Activated gamma-delta T cell treated with Interleukin-2 at 50 U/mL for 16 hours (primary cell): ENCODE results near the gene PML.
A peak's percentile ranks its signal among the peaks of the same experiment; 100 is the strongest.
"Not testable (repeated sequence)": the region's sequence is repeated elsewhere in the genome, so short reads cannot be mapped to it uniquely, and the experiment has no call there.

Experiments
- DNase-seq: peaks from one replicate; pipeline ENCODE4 v3.0.0-alpha.2; 2020

Gene PML

GRCh38 chr15:73957785-73958184 lies 36.7 kb upstream of the PML start:
- DNase-seq: no peak

- peak; percentile 23 for DNase-seq
These were observed 35.4 kb upstream of the PML start for GRCh38 chr15:73959012-73959581.

DNA sequence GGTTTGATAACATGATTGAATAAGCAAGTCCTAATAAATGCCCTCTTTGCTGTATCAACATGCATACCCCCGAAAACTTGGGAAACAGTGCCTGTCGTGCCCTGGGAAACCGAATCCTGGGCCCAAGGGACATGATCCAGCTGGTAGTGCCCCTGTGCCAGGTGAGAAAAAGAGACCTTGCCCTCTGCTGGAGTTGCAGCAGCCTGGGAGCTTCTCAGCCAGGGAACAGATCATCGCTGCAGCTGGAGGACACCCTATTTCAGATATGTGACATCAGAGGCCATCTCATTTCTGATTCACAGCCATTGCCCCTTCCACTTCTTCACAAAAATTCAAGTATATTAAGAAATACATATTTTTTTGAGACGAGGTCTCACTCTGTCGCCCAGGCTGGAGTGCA lies 34.7 kb upstream of the PML start:
- DNase-seq: no peak

- DNase-seq: not testable (repeated sequence)
These were observed 33.9 kb upstream of the PML start for GRCh38 chr15:73960472-73961070.

- no peak for DNase-seq
These were observed 32.1 kb upstream of the PML start for GRCh38 chr15:73962433-73962832.

GRCh38 chr15:73964736-73965093 lies 29.8 kb upstream of the PML start:
- DNase-seq: peak; percentile 89

- DNase-seq: no peak
These were observed 29.3 kb upstream of the PML start for GRCh38 chr15:73965094-73965757.

- no peak for DNase-seq
These were observed 28.8 kb upstream of the PML start for GRCh38 chr15:73965758-73966113.

GRCh38 chr15:73968461-73968860 lies 26.1 kb upstream of the PML start:
- DNase-seq: no peak

DNA sequence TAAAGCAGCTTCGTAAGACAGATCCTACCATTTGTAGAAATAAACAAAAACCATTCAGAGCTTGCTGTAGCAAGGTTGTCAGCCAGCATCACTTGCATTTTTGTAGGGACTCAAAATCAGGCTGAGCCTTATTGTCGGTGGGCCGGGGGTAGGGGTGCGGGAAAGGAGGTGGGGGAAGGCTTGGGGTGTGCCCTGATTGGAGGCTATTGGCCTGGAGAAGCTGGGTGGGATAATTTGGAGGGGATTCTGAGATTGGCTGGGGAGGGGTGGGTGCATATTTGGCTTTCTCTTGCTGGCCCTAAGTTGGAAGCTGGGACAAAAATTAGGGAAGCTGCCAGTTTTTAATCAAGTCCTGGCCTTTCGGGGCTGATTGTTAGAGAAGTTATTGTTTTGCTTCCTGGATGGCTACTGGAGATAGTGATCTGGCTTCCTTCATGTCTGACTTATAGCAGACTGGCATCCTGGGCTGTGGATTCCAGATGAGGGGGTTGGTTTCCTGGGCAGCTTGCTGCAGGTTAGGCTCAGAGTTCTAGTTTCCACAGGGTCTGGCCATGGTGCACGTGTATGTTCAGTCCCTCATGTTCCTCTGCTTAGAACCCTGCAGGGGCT lies 25.3 kb upstream of the PML start:
- no peak for DNase-seq

DNA sequence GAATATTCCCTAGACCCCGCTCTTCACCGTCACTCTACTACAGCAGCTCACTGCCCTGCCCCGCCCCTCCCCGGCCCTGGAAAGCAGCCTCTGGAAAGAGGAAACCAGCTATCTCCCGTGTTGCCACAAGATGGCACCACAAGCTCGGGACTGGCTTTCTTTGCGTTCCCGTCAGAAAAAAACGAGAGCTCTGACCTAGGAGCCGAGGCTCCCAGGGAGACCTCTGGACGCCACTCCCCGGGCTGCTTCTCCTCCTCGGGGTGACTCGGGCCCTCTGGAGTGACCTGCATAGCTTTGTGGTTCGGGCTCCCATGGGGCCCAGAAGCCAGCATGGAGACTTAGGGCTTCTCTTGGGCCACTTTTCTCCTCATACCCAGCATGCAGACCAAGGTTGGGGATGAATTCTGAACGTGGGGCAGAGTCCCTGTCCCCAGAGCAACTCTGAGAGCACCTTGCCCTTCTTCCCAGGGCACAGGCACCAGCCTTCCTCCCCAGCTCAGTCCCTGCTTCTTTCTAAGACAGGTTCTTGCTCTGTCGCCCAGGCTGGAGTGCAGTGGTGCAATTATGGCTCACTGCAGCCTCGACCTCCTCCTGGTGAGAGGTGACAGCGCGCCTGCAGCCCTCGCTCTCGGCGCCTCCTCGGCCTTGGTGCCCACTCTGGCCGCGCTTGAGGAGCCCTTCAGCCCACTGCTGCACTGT lies 21.4 kb upstream of the PML start:
- peak; percentile 69 for DNase-seq

DNA sequence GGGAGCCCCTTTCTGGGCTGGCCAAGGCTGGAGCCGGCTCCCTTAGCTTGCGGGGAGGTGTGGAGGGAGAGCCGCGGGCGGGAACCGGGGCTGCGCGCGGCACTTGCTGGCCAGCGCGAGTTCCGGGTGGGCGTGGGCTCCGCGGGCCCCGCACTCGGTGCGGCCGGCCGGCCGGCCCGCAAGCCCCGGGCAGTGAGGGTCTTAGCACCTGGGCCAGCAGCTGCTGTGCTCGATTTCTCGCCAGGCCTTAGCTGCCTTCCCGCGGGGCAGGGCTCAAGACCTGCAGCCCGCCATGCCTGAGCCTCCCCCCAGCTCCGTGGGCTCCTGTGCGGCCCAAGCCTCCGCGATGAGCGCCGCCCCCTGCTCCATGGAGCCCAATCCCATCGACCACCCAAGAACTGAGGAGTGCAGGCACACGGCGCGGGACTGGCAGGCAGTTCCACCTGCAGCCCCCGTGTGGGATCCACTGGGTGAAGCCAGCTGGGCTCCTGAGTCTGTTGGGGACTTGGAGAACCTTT lies 20.8 kb upstream of the PML start:
- DNase-seq: not testable (repeated sequence)

DNA sequence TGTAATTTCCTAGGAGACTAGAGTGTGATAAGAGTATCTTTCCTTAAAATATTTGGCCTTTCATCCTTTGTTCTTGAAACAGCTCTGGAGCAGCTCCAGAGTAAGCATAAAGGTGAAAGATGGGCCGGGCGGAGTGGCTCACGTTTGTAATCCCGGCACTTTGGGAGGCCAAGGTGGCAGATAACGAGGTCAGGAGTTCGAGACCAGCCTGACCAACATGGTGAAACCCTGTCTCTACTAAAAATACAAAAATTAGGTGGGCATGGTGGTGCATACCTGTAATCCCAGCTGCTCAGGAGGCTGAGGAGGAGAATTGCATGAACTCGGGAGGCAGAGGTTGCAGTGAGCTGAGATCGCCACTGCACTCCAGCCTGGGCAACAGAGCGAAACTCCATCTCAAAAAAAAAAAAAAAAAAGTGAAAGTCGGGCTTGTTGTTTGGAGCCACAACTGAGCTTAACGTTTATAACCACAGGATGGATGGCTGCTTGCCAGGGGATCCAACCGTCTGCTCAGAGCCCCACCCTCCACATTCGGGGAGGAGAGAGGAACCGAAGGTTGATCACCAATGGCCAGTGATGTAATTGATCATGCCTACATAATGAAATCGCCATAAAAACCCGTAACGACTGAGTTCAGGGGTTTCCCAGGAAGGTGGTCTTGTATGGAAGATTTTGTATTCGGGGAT lies 18.9 kb upstream of the PML start:
- DNase-seq: not testable (repeated sequence)

DNA sequence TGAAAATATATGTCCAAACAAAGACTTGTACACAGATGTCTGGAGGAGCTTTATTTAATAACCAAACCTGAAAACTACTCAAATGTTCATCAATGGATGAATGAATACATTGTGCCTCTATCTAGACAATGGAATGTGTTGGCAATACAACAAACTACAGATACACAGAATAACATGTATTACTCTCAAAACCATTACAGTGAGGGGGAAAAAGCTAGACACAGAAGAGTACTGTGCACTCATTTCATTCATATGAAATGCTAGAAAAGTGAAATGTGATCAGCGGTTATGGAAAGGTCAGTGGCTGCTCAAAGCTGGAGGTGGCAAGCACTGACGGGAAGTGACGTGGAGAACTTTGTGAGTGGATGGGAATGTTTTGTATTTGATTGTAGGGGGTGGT lies 15.6 kb upstream of the PML start:
- DNase-seq: no peak

- no peak for DNase-seq
These were observed 14.9 kb upstream of the PML start for GRCh38 chr15:73979636-73980035.

DNA sequence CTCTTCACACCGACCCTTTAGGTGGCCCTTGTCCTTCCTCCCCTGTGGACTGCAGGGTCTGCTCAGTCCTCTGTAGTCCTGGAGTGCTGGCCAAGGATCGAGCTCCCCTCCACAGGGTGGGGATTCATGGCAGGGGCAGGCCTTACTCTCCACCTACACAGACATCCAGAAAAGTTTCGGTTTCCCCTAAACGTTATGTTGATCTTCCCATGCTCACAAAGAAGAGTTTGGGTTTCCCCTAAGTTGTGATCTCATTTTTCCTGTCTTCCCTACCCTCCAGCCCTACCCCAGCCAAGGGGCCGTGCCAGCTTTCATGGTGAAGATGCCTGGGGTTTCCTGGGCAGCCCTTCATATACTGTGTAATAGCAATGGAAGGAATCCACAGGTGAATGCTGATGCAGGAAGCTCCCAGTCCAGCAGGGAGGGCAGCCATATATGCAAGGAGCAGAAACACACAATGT lies 12.7 kb upstream of the PML start:
- no peak for DNase-seq

- no peak for DNase-seq
These were observed 12.1 kb upstream of the PML start for GRCh38 chr15:73982222-73982962.

- no peak for DNase-seq
These were observed 11.2 kb upstream of the PML start for GRCh38 chr15:73983211-73983727.

GRCh38 chr15:73983773-73984172 lies 10.7 kb upstream of the PML start:
- no peak for DNase-seq

DNA sequence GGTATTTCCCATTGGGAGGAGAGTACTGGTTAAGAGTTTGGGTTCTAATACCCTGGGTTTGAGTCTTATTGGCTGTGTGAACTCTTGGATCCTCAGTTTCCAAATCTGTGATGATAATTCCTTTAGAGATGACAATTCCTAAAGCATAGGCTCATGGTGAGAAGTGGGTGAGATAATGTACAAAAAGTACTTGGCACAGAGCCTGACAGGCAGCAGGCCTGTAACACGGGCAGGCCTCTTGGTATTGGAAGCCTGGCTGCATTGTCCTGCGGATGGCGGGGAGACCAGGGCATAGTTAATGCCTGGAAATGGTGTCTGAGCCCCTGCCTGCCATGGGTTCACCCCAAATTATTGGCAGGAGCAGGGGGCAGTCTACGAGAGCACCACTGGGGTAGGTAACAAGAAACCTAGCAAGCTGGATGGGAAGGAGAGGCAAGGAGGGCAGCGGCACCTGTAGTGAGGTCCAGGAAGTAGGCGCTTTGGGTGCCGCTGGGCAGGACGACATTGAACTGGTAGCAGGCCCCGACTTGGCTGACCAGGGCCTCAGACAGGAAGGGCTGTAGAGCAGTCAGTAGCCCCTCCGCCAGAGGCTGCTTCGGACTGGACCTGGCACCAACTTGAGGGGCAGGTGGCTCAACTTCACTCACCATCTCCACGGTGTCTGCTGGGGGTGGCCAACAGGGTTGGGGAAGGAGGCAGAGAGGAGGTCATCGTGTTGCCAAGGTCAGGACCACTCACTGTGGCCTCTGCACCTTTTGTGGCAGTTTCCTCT lies 10.1 kb upstream of the PML start:
- DNase-seq: no peak
